ENCODE measurements around the gene MRGPRF.

Gene MRGPRF

DNA sequence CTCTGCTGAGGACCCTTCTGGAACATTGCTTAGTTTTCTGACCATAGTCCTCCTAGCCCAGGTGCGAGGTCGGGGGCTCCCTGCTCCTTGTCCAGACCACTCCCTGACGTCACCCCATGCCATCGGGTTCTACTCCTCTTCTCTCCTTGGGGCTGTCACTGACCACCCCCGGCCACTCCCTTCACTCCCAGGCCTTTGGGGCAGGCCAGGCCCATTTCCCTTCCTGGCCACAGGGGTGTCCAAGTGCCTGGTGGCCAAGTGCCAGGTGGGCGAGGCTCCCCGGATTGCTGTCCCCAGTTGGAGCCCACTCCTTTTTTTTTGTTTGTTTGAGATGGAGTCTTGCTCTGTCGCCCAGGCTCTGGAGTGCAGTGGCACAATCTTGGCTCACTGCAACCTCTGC, 51.8 kb downstream of the MRGPRF start:
- DNase-seq, result no peak

DNA sequence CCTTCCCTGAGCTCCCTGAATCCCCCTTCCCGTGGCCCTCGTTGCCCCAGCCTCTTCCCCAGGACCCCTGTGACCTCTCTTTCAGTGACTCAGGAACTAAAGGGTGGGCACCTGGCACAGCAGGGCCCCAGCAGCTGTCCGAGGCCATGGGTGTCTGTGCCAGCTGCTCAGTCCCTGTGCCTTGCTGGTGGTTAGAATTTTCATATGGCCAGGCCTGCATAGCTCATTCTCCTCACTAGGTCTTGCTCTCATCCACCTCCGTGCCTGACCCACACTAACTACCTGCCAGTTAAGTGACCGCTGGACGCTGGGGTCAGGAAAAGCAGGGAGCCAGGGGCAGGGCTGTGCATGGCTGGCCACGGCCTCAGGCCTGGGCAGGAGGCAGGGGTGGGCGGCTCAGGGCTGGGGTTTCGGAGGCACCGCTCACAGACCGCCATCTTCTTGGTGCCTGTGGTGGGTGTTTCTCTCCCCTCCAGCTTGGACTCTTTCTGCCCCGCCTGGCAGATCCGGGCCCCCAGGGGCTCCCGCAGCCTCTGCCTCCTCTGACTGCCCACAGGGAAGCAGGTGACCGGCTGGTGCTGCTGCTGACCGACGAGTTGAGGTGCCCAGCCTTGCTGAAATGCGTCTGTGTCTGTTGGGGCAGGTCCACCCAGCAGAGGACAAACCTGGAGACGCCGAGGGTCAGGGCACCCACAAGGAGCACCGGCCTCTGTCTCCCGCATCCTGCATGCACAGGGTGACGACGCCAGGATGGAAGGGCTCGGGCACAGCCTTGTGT, 52.6 kb downstream of the MRGPRF start:
- no peak for DNase-seq

DNA sequence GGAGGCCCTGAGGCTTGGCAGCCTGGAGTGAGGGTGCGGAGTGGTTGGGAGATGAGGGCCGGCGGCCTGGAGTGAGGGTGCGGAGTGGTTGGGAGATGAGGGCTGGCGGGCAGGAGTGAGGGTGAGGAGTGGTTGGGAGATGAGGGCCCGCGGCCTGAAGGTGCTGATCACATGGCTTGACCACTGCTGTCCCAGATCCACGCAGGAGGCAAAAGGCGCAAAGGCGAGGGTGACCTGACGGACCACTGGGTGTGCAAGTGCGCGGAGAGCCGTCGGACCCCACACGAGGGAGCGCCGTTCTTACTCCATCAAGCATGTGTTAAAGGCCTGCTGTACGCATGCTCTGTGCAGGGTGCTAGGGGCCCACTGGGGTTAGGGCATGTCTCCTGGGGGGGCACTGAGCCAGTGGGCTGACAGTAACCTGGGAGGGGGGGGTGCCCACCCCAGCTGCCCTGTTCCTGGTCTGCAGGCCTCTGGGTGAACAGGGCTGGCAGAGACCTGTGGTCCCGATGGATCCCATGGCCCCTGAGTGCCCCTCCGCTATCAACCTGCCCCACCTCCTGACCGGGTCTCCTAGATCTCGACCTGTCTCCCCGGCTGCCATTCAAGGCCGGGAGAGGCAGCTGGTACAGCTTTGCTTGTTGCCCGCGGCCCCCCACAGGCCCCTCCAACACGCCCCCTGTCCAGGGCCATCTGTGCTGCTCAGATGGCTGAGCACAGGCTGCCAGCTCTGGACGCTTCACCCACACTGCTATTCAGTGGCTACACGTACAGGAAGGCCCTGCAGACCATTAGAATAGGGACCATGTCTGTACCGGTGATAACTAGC, 53.4 kb downstream of the MRGPRF start:
- no peak for DNase-seq

DNA sequence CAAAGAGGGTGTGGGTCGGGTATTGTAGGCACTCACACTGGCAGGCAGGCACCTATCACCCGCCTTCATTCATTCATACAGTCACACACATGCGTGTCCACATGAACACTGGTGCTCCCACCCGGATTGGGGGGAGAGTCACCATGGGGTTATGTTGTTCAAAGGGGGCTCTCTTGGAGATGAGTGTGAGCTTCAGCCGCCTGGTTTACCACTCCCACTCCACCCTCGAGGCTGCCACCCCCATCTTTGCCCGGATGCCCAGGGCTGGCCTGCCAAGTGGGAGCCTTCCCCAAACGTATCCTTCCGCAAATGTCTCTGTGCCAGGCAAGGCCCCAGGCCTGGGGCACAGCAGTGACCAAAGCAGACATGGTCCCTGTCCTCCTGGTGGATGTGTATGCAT, 54.8 kb downstream of the MRGPRF start:
- DNase-seq, result no peak

DNA sequence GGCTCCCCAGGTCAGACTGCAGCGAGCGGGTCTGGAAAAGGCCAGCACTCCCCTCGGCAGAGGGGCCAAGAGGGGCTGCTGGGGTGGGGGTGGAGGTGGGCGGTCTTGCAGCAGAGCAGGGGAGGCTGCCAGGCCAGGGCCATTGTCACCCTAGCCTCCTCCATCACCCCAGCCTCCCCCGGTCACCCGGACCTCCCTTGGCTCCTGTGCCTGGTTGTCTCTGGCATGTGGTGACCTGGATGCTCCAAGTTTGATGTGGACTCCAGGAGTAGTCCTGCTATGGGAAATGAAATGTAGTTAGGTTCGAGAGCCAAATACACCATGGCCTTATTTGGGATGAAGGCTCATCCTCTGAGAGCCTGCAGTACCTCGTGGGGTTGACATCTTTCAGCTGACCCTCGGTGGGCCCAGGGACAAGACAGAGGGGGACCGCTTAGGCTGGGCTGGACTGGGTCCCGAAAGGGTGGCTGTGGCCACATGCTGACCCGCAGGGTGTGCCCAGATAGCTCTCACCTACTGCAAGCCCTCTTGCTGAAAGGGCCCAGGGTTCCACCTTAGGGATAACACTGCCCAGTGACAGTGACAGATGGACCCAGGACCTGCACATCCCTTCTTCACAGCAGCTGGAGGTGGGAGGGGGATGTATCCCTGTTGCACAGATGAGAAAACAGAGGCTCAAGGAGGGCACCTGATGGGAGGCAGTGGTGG, 56.3 kb downstream of the MRGPRF start:
- DNase-seq, result no peak

DNA sequence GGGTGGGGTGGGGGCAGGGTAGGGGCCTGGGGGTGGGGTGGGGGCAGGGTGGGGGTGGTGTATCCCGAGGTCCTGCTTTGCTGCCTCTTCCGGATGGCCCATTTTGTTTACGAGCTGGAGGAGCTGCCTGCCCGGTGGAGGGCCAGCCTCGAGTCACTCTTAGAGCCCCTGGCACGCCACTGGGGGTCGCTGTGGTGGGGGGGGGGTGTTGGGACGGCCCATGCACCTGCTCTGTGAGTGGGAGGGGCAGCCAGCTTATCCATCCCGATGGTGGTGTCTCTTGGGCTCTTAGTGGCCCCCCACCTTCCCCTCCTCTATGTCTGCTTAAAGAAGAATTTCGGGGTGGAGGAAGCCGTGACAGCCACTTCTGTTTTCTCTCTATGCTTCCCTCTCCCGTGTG, 56.9 kb downstream of the MRGPRF start:
- no peak for DNase-seq

DNA sequence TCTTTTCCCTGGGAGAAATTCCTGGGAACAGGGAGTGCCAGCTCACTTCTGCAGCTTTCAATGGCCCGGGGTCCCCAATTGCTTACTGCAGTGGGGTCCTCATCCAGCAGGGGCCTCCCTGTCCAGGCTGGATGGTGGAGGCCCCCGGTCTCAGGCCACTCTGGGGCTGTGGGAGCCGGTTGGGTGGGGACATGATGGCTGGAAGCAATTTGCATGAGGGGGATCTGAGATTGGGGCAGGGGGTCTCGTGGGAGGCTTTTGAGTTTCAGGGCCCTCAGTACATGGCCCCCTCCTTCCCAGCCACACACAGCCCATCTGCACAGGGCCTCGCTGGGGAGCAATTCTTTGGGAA, 57.5 kb downstream of the MRGPRF start:
- no peak for DNase-seq

DNA sequence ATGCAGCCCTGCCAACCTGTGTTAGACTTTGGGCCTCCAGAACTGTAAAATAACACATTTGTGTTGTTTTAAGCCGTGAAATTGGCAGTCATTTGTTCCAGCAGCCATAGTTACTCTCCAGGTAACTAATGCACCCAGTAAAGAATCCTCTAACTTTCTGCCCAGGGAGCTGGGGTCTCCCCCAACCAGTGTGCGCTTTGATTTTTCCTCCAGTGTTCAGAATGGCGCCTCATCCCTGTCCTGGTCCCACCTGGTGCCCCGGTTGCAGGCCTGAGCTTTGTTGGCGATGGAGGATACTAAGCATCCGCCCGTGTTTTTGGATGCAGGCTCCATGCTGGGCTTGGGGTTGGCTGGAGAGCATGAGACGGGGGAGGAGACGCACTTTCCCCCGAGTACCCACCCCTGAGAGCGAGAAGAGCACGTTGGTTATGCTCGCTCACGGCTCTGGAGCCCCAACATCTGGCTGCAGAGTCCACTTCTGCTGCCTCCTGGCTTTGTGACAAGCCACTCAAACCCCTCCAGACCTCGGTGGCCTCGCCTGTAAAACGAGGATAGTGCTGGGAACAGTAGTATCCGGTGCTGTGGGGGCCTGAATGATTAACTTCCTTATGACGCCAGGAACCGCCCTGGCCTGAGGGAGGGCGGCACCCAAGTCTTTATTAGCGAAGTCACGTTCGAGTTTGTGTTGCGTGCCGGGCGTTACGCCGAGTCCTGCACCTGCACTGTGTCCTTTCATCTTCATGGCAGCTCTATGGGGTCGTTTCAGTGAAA, 58.0 kb downstream of the MRGPRF start:
- peak; percentile 15 for DNase-seq
